NCI-H2107 treated with DMSO at 0.1 percent for 48 hours (cell line): Measurements from ENCODE around the gene PTGR1.
"Not testable (repeated sequence)": the region's sequence is repeated elsewhere in the genome, so short reads cannot be mapped to it uniquely, and the experiment has no call there.

Source experiments
- DNase-seq: peaks from one replicate; lab custom pipeline; 2025; ENCODE audit not compliant: unreplicated experiment; lab: John Stamatoyannopoulos, UW

Gene PTGR1

DNA sequence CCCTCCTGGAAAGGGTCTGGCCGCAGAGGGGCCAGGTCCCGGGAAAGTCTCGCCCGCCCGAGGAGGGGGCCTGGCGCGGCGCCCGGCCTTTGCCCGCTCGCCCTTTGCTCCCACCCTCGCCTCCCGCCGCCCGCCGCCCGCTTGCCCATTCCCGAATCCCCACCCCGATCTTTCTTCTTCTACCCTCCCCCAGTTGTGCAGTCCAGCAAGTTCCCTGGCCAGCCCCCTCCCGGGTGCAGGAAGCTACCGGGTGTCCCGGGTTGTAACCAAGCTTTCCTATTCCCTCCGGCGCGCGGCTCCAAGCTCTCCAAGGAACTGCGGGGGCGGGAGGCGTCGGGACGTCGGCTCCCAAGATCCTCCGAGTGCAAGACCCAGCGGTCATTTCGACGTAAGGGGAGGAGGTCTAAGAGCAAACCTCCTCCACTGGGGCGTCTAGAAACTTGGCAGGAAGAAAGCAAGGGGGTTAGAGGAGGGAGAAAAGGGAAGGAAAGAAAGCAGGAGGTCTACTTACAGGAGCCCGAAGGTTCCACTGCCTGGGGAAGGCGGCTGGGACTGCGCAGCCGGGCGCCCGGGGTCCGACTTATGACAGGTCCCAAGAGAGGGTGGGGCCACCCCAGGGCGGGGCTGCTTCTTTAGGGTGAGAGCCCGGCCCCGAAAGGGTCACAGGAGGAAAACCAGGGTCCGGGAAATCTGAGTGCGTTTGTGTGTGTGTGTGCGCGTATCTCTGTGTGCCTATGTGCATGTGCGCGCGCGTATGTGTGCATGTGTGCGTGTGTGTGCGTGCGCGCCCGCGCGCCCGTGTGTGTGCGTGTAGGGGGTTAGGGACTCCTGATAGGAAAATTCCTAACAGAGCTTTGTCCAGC is at the start of gene PTGR1:
TSS of gene PTGR1 (minus strand) at position 556 of the 863 bp plus-strand sequence. CDS start 2,225 bp downstream, outside the sequence.
- DNase-seq: peak; percentile 7

DNA sequence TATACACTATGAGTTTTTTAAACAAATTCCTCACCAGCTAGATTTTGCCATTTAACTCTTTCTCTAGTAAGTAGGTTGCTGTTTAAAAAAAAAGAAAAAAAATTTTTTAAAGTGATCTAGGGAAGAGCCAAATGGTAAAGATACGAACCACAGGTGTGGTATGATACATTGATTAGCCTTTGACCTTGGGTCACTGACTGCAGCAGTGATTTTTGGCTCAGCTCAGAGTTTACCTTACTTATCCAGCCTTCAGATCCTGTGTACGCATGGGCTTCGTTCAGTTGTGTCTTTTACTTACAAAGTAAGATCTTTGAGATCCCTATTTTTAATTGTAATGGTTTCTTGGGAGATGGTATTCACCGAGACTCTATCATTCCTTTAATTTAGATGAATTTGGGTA is 49.6 kb upstream of the PTGR1 start:
- DNase-seq: no peak

DNA sequence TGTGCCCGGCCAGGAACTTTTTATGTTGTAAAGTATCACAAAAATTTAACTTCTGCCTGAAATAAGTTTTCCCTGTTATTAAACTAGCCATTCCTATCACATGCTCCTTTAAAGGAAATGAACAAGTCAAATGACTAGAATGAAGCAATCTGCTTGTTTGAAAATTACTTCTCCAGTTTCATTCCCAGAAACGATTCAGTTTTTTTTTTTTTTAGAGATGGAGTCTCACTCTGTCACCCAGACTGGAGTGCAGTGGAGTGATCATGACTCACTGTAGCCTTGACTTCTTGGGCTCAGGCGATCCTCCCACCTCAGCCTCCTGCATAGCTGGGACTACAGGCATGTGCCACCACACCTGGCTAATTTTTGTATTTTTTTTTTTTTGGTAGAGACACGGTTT is 48.6 kb upstream of the PTGR1 start:
- no peak for DNase-seq

DNA sequence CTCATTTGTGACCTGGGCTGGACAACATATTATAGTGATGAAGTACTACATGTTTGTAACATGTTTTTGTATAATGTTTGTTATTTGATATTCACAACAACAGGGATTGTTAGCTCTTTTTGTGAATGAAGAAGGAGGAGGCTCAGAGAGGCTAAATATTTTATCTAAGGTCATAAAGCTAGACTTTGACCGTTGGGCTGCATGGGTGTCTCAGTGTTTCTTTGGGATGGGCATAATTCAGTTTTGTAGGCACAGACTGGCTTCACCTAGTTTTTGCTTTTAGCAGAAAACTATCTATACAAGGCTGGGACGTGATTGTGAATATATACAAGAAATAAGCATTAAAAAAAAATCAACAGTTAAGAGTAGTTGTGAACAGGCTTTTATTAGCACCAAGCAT is 47.0 kb upstream of the PTGR1 start:
- no peak for DNase-seq

DNA sequence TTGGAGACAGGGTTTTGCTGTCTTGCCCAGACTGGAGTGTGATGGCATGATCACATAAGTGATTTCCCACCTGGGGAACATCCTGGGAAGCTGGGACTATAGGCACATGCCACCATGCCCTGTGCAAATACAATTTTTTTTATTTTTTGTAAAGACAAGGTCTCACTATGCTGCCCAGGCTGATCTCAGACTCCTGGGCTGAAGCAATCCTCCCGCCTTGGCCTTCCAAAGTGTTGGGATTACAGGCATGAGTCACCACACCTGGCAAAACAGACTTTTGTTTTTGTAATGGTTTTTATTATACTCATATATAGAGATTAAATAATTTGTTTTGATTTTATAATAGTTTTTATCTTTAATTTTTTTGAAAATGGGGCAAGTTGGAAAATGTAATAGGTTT is 46.4 kb upstream of the PTGR1 start:
- no peak for DNase-seq

DNA sequence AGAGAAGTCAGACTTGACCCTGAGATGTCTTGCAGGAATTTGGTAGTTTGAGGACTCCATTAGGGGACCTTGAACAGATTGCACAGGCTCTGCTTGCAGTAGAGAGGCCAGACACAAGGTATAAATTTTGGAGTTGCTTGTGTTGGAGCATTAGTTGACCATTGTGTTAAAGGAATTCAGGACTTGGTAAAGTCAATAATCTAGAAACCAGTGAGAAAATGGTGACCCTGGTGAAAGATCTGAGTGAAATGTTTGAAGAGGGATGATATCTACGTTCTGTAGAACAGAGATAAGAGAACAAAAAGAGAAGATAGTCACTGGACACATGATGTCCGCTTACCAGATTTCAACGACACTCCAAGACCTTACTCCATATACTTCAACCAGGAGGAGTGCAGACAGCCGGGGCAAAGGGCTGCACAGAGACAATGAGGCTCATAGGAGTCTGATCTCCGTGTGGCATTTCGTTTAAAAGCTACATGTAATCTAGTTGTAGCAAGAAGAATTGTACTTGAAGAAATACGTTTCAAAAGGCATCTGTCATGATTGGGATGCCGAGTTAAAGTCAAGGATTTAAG is 44.8 kb upstream of the PTGR1 start:
- no peak for DNase-seq

DNA sequence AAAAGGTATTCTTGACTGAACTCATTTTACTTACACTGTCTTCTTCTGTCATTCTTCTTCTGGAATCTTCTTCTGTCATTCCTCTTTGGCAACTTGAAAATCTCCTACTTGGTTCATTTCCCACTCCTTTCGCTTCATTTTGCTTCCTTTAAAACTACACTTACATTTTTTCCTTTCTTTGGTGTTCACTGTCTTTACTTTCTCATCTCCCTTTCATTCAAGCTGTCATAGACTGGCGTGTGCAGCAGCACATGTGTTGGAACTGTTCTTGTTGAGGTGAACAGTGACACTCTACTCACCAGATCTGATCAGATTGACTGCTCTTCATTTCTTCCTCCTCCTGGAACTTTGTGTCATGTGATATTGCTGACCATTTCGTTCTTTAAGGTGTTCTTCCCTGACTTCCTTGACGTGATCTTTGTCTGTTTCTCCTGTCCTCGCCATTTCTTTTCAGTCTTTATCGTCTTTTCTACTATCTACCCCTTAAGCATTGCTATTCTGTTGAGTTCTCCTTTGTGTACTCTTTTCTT is 38.0 kb upstream of the PTGR1 start:
- DNase-seq: no peak

DNA sequence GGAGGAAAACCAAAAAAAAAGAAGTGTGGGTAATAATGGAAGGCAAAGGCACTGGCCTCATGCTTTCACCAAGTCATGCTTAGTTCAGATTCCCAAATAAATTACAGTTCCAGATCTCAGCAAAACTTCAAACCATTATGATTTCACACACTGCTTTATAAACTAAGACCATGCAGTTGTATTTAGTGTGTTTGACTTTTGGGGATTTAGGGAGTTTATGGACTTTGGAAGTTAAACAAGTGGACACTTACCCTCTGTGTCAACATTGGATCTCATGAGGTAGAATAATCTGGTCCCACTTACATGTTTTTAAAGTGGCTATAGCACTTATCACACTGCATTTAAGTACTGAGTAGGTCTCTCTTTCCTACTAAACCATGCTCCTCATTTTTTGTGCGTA is 35.4 kb upstream of the PTGR1 start:
- no peak for DNase-seq

DNA sequence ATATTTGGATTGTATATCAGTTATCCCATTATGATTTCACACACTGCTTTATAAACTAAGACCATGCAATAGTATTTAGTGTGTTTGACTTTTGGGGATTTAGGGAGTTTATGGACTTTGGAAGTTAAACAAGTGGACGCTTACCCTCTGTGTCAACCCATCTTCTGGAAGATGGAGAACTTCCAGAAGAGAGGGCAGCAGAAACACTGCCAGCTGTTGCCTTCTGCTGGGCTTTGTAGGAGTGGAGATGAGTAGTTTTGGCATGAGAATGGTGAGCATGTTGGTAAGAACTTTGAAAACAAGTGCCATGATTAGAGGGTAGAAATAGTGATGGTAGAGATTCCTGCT is 33.9 kb upstream of the PTGR1 start:
- no peak for DNase-seq

DNA sequence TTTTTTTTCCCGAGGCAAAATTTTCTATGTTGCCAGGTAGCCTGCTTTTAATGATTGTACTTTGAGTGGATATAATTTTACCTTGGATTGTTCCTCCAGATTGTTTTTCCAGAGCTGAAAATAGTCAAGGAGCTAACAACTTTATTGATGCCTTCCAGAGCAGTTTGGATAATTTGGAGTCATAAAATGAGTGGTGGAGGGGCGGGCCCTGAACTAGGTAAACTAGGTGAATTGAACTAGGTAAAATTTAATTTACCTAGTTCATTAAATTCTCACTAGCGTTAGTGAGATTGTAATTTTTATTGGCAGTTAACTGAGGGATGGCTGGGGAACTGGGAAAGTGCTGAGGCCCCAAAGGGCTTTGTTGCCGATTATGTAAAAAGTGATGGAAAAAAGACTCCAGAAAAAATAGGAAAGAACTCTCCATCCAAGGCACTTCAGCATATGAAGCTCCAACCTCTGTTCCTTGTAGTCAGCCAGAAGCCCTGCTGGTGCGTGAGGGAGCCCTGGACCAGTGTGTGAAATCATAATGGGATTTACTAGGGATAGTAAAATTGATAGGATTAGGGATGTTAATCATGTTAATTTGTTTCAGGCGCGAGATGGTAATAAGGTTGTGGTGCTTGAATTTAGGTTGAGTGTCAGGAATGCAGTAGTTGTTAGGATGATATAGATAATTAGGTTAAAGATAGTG is 33.4 kb upstream of the PTGR1 start:
- no peak for DNase-seq

DNA sequence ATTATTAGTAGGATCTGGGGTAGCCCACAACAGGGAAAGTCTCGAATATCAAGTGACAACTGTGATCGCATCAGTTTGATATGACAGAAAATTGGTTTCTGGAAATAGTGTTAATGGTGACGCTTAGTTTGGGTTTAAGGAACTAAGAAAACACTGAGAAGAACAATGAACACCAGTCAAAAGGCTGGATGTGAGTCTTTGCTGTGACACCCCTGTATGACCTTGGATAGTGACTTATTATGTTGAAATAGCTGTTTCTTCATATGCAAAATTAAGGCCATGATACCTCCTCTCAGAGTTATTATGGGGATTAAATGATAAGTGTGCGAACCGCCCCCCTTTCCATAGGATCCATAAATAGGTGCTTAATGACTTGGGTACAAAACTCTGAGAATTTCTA is 32.6 kb upstream of the PTGR1 start:
- DNase-seq: no peak

DNA sequence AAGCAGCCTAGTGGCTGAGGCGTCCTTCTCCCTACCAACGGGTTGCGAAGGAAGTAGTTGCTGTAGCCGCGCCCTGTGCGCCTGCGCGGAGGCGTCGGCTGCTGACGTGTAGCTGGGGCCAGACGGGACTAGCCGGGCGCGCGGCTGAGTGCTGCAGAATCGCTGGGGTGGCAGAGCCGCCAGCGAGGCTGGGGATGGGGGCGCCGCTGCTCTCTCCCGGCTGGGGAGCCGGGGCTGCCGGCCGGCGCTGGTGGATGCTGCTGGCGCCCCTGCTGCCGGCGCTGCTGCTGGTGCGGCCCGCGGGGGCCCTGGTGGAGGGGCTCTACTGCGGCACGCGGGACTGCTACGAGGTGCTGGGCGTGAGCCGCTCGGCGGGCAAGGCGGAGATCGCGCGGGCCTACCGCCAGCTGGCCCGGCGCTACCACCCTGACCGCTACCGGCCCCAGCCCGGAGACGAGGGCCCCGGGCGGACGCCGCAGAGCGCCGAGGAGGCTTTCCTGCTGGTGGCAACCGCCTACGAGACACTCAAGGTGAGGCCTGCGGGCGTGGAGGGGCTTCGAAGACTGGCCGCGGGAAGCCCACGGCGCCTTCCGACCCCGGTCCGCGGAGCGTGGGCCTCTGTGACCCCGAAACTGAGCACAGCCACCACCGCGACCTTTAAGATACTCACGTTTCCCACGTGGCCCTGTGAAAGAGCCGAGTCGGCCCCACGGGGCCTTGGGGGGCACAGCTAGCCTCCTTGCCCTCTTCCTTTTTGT is 31.9 kb upstream of the PTGR1 start, which contains the start of gene DNAJC25:
TSS of gene DNAJC25 (plus strand) at position 121 of the 758 bp plus-strand sequence. CDS start at position 195, 74 bp downstream.
- DNase-seq: peak; percentile 77

DNA sequence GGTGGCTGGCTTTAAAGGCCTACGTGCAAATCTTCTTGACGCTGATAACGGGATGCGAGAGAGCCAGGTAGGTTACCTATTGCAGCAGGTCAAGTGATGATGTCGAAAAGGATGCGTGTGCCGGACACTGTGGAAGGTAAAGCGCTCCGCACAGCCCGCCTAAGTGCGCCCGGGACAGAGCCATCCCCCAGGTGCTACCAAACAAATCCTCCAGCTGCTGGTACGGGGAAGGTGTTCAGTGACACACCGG is 31.4 kb upstream of the PTGR1 start:
- no peak for DNase-seq

DNA sequence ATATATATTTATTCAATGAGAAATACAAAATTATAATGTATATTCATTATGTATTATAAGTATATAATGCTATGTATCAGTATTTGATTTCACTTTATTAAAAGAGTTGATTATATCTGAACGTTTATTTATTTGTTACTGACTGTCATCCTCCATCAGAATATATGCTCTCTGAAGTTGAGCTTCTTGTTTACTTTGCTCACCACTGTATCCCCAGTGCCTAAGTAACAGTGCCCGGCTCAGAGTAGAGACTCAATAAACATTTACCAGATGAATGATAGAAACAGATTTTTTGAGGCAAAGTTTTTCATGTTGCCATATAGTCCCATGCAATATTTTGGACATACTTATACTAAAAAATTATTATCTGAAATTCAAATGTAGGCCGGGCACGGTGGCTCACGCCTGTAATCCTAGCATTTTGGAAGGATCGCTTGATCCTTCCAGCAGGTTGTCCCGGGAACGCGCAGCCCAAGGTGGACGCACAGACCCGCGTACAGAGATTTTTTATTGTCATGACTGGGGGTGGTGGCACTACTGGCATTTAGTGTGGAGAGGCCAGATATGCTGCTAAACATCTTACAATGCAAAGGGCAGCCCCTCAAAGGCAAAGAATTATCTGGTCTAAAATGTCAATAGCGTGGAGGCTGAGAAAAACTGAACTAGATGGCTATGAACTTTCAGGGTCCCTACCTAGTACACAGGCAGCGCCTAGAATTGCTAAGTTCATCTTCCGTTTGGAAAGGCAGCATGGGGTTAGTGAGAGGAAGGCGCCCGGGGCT is 30.9 kb upstream of the PTGR1 start:
- no peak for DNase-seq

DNA sequence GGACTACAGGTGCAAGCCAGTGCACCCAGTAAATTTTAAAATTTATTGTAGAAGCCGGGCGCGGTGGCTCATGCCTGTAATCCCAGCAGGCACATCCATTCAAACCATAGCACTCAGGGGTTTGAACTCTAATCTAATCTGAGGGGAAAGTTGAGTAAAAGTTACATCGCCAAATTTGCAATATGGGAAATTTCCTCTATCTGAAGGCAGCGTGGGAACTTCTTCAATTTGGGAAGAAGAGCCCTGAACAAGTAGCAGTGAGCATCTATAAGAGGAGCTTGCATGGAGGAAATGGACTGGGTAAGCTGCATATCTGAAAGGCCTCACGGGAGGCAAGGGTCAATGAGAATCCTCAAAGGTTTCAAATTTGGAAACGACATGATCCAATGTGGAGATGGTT is 29.0 kb upstream of the PTGR1 start:
- DNase-seq: no peak

DNA sequence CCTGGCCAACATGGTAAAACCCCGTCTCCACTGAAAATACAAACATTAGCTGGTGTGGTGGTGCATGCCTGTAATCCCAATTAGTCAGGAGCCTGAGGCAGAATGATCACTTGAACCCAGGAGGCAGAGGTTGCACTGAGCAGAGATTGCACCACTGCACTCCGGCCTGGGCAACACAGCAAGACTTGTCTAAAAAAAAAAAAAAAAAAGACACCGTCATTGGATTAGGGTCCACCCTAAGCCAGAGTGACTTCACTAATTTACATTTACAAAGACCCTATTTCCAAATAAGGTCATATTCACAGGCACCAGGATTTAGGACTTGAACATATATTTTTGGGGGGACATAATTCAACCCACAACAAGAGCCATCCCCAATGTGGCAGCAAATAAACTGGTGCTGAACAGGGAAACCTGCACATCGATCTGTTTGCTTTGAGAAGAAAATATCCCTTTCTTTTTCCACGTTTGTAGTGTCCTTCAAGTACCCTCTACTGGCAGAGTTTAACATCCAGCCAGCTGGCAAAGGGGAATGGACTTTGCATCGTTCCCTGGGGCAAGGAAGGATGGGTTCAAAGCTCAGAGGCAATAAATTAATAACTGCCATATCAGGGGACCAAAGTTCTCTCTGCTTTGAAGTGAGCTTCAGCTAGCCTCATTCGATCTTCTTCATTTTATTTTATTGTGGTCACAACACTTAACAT is 28.0 kb upstream of the PTGR1 start:
- no peak for DNase-seq

DNA sequence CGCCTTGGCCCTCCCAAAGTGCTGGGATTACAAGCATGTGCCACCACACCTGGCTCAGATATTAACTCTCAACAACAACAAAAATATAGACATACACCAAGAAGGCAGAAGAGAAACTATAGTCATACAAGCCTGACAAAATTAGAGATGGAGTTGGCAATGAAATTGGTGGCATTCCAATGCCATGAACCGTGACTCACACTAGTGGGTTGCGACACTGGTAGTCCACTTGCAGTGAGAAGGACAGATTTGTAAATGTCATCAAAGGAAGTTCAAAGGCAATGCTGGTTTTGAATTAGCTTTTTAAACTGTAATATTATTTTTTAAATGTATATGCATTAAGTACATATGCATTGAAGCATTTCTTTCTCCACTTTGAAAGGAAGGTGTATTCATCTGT is 23.2 kb upstream of the PTGR1 start:
- DNase-seq: no peak

DNA sequence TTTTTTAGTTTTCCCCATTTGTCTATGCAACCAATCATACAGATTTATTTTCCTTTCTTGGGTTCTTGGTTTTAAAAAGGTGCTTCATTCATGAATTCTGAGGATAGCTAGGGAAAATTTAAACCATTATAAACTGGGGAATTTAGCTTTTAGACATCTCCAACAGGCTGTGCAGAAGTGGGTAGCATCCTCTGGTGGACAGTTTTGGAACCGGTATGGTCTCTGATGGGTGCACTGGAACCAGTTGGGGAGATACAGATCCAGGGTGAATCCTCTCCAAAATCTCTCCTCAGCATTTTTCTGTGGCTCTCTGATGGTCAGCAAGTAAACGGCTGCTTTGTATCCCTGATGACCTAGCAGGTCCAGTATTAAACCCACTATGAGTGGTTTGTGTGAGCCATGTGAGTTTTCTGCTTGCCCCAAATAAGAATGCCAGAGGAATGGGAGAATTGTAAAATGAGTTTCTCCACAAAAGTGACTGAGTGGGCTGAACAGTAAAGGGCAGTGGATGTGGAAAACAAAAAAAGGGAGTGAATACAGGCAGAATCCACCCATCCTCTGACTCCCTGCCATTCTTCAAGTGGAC is 22.5 kb upstream of the PTGR1 start:
- DNase-seq: no peak

DNA sequence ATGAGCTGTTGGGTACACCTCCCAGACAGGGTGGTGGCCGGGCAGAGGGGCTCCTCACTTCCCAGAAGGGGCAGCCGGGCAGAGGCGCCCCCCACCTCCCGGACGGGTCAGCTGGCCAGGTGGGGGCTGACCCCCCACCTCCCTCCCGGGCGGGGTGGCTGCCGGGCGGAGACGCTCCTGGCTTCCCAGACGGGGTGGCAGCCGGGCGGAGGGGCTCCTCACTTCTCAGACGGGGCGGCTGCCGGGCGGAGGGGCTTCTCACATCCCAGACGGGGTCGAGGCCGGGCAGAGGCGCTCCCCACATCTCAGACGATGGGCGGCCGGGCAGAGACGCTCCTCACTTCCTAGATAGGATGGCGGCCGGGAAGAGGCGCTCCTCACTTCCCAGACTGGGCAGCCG is 17.9 kb upstream of the PTGR1 start:
- not testable (repeated sequence) for DNase-seq

DNA sequence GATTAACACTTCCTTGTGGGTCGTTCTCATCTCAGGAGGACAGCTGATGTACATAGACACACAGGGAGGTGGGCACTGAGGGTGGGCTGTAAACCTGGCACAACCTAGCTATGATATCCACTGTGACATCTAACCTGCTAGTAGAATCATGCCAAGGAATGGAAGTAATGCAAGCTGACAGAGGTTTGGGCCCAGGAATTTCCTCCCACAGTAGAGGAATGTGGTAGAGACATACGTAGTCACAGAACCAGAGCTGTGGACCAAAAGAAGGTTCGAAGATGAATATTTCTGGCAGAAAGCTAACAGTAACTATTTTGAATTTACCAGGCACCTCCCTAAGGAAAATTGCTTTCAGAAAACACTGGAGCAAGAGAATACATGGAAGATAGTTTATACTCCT is 16.5 kb upstream of the PTGR1 start:
- DNase-seq: no peak
